ENCODE data around the gene TFDP1.

The TFDP1 gene

DNA sequence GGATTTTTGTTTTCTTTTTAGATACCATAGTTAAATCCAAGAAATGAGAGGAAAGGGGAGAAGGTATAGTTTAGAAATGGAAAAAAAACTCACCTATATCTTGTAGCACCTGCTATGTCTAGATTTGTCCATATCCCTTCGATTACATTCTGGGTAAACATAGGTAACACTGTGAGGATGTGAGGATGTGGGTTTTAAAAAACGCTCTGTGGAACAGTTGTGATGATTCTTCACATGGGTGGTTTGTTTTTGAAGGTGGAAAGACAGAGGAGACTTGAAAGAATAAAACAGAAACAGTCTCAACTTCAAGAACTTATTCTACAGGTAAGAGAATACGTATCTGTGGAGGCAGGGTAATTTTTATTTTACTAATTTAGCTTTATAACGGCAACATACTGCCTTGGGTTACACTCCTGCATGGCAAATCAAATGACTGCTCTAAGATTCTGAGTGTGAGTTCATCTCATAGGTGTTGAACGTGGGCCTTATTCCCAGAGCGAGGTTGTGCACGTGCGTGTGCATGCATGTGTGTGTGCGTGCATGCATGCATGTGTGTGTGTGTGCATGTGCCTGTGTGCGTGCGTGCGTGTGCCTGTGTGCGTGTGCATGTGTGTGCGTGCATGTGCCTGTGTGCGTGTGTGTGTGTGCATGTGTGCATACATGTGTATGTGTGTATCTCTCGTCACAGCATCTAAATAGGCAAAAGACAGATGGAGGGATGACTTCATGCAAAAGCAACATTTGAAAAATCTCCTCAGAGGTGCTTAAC lies 49.9 kb downstream of the TFDP1 start:
- no peak for DNase-seq (ENCODE audit: low read depth)
- H3K4me3 ChIP-seq (ENCODE audit: low read length), result no peak overlapping the region

DNA sequence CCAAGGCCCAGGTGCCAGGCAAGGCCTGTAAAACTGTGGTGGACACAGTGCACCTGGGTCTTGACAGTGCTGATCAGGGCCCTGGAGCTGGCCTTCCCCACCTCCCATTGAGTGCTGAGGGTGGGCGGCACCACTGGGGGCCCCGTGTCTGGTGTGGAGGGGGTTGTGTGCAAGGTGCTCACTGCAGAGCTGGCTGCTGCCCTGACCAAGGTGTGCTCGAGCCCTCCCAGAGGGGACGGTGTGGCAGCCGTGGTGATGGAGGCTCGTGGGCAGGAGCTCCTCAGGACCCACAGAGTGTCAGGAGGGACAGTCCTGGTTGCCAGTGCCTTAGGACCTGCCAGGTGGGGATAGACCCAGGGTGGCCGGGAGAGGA lies 50.5 kb downstream of the TFDP1 start:
- no peak for DNase-seq (ENCODE audit: low read depth)
- no peak overlapping the region for H3K4me3 ChIP-seq (ENCODE audit: low read length)
- TF ChIP-seq, protein P1, sequence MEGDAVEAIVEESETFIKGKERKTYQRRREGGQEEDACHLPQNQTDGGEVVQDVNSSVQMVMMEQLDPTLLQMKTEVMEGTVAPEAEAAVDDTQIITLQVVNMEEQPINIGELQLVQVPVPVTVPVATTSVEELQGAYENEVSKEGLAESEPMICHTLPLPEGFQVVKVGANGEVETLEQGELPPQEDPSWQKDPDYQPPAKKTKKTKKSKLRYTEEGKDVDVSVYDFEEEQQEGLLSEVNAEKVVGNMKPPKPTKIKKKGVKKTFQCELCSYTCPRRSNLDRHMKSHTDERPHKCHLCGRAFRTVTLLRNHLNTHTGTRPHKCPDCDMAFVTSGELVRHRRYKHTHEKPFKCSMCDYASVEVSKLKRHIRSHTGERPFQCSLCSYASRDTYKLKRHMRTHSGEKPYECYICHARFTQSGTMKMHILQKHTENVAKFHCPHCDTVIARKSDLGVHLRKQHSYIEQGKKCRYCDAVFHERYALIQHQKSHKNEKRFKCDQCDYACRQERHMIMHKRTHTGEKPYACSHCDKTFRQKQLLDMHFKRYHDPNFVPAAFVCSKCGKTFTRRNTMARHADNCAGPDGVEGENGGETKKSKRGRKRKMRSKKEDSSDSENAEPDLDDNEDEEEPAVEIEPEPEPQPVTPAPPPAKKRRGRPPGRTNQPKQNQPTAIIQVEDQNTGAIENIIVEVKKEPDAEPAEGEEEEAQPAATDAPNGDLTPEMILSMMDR (conservative IDR thresholded peaks at IDR 0.05; ENCODE audit: low read depth, low read length), result no peak

More for the DNA sequence above, 49.9 kb downstream of the TFDP1 start:
- TF ChIP-seq, protein P1 (conservative IDR thresholded peaks at IDR 0.05; ENCODE audit: low read depth, low read length), result no peak

DNA sequence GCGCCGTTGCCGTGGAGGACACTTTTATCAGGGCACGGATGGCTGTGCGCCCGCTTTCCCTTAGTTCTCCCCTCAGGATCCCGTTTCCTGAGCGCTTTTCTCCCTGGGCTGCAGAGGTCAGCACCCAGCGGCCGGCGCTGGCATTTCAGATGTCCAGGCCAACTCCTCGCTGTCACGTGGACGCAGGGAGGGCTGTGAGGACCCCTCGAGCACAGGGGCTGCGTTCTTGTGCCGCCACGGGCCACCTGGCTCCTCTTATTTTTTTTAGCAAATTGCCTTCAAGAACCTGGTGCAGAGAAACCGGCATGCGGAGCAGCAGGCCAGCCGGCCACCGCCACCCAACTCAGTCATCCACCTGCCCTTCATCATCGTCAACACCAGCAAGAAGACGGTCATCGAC lies 51.2 kb downstream of the TFDP1 start:
- TF ChIP-seq, protein P1 (conservative IDR thresholded peaks at IDR 0.05; ENCODE audit: low read depth, low read length), result no peak
- DNase-seq (ENCODE audit: low read depth), result no peak
- H3K4me3 ChIP-seq (ENCODE audit: low read length), result no peak overlapping the region

DNA sequence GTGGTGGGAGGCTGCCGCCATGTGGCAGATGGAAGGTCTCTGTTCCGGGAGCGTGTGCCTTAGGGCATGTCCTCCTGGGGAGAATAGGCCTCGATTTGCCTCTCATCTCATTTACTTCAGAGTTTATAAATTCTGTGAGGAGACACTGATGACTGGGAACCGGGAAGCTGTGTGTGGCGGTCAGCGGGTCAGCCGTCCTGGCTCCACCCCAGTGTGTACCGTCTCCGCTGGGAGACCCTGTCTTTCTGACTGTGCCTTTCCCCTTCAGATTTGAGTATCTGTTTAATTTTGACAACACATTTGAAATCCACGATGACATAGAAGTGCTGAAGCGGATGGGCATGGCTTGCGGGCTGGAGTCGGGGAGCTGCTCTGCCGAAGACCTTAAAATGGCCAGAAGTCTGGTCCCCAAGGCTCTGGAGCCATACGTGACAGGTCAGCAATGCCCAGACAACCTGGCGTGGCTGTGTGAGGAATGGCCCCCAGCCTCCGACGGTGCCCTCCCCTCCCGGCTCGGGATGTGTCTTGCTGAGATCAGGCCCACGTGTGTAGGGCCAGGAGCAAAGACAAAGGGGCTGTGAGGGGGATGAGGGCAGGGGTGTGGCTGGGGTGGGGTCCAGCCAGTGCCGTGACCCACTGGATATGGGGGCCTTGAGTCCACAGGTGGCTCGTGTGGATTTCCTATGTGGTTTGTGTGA lies 51.9 kb downstream of the TFDP1 start:
- H3K4me3 ChIP-seq (ENCODE audit: low read length), result no peak overlapping the region
- no peak for DNase-seq (ENCODE audit: low read depth)
- TF ChIP-seq, protein P1 (conservative IDR thresholded peaks at IDR 0.05; ENCODE audit: low read depth, low read length), result no peak

DNA sequence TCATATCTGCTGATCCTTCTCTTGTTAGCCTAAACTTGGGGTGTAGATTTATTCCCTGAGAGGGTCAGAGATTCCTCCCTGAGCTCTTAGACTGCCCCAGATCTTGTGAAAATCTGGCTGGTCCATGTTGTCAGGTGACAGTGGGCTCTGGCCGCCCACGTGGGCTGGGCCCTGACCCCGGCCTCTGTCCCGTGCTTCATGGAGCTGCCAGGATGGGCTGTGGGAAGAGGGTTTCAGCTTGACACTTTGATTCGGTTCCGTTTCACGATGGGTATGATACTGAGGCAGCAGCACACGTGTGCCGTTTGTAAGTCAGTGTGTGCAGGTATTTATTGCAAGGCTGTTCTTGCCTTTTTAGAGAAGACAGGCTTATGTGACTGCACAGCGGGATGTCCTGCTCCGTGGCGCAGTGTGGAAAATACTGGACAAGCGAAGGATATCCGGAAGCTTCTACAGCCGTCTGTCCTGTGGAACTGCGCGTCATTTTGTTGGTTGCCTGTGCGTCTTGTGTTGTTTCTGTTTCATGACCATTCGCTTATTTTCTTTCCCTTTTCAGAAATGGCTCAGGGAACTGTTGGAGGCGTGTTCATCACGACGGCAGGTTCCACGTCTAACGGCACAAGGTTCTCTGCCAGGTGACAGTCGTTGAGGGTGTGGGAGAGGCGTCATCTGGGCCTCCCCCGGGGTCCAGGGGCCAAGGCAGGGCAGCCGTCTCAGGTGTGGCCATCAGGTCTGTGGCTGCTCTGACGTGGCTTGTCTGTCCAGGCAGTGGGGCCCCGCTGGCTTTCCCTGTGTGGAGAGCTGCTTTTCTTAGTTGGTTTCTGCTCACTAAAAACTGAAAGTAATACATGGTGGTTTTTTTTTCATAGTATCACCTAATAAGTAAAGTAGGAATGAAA lies 53.0 kb downstream of the TFDP1 start:
- TF ChIP-seq, protein P1 (conservative IDR thresholded peaks at IDR 0.05; ENCODE audit: low read depth, low read length), result no peak
- no peak for DNase-seq (ENCODE audit: low read depth)
- no peak overlapping the region for H3K4me3 ChIP-seq (ENCODE audit: low read length)

DNA sequence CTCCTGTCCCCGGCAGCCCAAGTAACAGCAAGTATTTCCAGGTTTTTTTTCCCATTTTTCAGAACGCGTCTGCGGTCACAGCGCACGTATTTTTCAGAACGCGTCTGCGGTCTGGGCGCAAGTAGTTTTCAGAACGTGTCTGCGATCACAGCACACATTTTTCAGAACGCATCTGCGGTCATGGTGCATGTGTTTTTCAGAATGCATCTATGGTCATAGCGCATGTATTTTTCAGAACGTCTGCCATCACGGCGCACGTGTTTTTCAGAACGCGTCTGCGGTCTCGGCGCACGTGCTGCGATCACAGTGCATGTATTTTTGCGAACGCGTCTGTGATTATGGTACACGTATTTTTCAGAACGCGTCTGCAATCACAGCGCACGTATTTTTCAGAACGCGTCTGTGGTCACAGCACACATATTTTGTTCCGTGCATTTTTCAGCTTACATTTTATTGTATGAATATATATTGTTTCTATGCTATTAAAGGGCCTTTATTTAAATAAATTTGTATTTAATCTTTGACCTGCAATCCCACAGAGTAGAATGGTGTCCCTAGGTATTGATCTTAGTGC lies 53.7 kb downstream of the TFDP1 start:
- H3K4me3 ChIP-seq (ENCODE audit: low read length), result no peak overlapping the region
- DNase-seq (ENCODE audit: low read depth), result no peak
- TF ChIP-seq, protein P1 (conservative IDR thresholded peaks at IDR 0.05; ENCODE audit: low read depth, low read length), result no peak

All from retinal pigment epithelial cell (primary cell).